ENCODE results near the gene TTLL11.

GRCh38 chr9:121851641-121852091, 241.4 kb downstream of the TTLL11 start:
- TF ChIP-seq CTCF (IDR thresholded peaks at IDR 0.05) (no peak), ZFX (IDR thresholded peaks at IDR 0.05; ENCODE audit: borderline replicate concordance) (no peak)

All from 22Rv1 (cell line).